ENCODE measurements around the gene GSX2.
"Not testable (repeated sequence)": the region's sequence is repeated elsewhere in the genome, so short reads cannot be mapped to it uniquely, and the experiment has no call there.

The GSX2 gene

DNA sequence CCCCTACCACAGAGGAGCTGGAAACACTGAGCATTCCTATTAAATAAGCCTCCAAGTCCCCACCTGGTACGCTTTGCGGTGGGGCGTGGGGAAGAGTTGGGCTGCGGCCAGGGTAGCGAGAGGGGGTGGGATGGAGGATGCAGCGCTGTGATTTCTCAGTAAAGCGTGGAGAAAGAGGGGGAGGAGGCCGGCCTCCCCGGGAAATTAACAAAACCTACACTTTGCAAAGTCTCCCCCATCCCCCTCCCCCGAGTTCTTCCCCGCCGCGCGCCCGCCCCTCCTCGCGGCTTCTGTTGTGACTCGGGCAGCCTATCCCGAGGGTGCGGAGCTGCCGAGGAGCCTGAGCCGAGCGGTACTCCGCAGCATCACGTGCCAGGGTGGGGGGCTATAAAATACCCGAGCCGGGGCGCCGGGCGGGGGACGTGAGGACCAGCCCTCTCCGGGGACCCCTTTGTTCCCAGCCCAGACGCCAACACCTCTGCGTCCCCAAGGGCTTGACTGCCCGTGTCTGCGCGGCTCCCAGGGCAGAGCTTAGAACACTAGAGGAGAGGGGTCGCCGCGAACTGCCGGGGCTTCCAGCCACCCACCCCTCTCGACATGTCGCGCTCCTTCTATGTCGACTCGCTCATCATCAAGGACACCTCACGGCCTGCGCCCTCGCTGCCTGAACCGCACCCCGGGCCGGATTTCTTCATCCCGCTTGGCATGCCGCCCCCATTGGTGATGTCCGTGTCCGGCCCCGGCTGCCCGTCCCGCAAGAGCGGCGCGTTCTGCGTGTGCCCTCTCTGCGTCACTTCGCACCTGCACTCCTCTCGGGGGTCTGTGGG, at the start of gene GSX2:
TSS of gene GSX2 (plus strand) at position 416 of the 827 bp plus-strand sequence. CDS start at position 598, 182 bp downstream.
- peak; percentile 93 for DNase-seq (ENCODE audit: low read depth)
- H3K4me3 ChIP-seq (ENCODE audit: low read length) = peak within 1 kb of the TSS; percentile 77
- TF ChIP-seq CTCF (conservative IDR thresholded peaks at IDR 0.05; ENCODE audit: low read depth, low read length) = no peak

DNA sequence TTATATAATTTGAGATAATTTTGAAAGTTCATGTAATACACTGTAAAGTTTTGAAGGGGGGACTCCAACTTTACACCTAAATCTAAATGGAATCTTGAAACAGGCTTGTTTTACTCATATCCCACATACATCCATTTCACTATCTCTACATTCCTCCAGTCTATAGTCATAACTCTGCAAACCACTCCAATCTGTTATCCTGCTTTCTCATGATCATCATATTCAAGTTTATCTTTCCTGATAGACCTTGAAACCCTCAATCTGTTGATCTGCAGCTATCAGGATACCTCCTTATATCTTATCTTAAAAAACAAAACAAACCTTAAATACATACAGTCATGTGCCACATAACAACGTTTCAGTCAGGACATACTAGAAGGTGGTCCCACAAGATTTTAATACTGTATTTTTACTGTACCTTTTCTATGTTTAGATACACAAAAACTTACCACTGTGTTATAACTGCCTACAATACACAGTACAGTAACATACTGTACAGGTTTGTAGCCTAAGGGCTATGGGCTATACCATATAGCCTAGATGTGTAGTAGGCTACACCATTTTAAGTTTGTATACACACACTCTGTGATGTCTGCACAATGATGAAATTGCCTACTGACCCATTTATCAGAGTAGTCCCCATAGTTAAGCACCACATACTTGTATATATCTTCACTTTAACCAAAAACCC, 49.6 kb upstream of the GSX2 start:
- no peak for DNase-seq (ENCODE audit: low read depth)
- TF ChIP-seq CTCF (conservative IDR thresholded peaks at IDR 0.05; ENCODE audit: low read depth, low read length) = no peak
- H3K4me3 ChIP-seq (ENCODE audit: low read length) = no peak overlapping the region

DNA sequence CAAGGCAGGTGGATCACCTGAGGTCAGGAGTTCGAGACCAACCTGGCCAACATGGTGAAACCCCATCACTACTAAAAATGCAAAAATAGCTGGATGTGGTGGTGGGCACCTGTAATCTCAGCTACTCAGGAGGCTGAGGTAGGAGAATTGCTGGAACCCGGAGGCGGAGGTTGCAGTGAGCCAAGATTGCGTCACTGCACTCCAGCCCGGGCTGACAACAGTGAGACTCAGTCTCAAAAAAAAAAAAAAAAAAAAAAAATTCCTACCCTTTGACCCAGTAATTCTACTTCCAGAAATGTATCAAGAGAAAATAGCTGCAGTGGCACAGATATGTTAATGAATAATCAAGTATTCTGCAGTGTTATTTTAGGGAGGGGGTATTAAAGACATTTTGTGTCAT, 46.6 kb upstream of the GSX2 start:
- H3K4me3 ChIP-seq (ENCODE audit: low read length); DNase-seq (ENCODE audit: low read depth): not testable (repeated sequence)

GRCh38 chr4:54054501-54054900, 45.5 kb upstream of the GSX2 start:
- no peak for DNase-seq (ENCODE audit: low read depth)
- no peak overlapping the region for H3K4me3 ChIP-seq (ENCODE audit: low read length)
- TF ChIP-seq CTCF (conservative IDR thresholded peaks at IDR 0.05; ENCODE audit: low read depth, low read length) = no peak

DNA sequence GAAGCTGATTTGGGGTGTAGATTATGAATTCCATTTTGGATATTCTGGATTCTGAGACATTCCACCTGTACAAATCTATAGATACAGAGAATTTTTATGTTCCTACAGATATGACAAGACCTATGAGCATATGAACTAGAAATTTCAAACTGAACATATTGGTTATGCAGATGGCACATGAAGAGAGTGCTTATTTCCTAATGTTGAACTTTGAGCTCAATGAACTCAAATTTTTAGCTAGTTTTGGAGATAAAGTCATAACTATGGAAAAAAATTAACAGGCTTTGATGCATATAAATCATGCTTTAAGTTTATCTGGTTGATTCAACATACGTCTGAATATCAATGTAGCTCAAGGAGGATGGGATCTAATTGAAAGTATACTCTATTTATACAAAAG, 44.5 kb upstream of the GSX2 start:
- no peak for DNase-seq (ENCODE audit: low read depth)
- H3K4me3 ChIP-seq (ENCODE audit: low read length) = no peak overlapping the region
- TF ChIP-seq CTCF (conservative IDR thresholded peaks at IDR 0.05; ENCODE audit: low read depth, low read length) = no peak

DNA sequence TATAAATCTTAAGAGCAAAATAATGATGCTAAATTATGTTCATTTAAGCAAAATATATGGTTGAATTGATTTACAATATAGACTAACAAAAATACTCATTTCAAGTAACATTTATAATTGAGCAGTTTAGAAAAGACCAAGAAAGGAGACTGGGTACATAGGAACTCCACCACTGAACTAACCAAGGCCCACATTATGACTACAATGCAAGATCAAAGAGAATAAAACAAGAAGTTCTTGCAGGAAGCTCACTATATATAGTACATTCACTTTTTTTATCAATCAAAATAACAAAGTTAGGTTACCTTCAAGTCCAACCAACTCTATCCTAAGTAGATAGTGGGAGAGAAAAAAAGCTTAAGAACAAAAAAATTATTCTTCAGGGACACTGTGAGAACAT, 43.6 kb upstream of the GSX2 start:
- no peak overlapping the region for H3K4me3 ChIP-seq (ENCODE audit: low read length)
- no peak for TF ChIP-seq CTCF (conservative IDR thresholded peaks at IDR 0.05; ENCODE audit: low read depth, low read length)
- DNase-seq (ENCODE audit: low read depth) = no peak

DNA sequence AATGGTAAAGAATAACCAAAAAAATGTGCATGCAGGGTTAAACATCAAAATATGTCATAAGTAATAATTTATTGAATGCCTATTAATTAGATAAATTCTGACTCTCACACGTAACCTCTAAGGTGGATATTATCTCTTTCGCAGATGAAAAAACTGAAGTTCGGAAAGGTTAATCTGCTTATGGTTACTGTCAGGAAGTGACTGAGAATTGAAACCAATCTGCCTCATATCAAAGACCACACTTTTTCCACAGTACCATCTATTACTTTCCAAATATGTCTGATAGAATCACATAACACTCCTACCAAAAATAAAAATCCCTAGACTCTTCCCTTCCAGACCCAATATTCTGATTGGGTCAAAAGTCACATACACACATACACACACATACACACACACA, 41.8 kb upstream of the GSX2 start:
- no peak overlapping the region for H3K4me3 ChIP-seq (ENCODE audit: low read length)
- TF ChIP-seq CTCF (conservative IDR thresholded peaks at IDR 0.05; ENCODE audit: low read depth, low read length) = no peak
- DNase-seq (ENCODE audit: low read depth) = no peak
